GM10847 (cell line): Measurements from ENCODE around the gene EGFL8.

Experiments used
- POLR2A ChIP-seq: IDR thresholded peaks from 2 replicates; pipeline ENCODE4 v1.6.1; 2011; ENCODE audit not compliant: insufficient read length; ENCODE audit errors: extremely low read depth

The EGFL8 gene

DNA sequence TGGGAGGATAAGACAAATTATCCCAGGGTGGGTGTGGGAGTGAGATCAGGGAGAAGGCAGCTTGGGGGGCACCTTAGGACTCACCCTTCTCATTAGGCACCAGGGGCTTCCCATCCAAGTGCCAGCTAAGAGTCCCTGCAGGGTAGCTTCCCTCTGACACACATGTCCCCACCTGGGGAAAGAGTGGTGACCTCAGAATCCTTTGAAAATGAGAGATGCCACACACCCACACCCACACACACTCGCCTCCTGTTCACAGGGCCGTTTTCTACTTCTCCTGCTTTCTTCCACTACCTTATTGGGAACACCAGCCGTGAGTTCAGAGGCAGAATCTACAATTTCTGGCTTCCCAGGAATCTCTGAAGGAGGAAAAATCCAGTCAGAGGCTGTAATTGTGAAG lies 18.6 kb downstream of the EGFL8 start:
- no peak for TF ChIP-seq POLR2A

- TF ChIP-seq POLR2A = no peak
Measured at GRCh38 chr6:32183483-32184083, 19.2 kb downstream of the EGFL8 start.

DNA sequence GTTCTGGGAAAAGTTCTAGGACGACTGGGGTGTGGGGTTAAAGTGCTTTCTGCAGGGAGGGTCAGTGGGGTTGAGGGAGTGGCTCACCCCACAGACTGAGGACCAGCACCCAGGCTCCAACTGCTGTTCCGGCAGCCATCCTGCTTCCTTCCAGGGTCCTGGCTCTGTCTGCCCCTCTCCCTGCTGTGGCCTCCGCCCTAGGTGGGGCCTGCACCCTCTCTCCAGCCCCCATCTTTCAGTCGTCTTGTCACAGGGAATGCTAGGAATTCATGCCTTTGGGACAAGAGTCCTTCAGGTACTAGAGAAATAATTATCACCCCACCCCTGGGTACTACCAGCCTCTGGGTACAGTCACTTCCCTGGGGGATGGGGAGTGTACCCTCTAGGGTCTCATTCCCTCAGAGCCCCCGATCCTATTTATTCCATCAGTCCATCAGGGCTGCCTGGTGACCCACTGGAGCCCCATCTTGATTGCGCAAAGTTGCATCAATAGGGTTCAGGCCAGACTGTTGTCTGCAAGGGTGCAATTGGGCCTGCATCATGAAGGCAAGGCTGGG lies 19.8 kb downstream of the EGFL8 start, which contains the start of gene AGER:
AGER (minus strand) TSS at position 170 of the 557 bp plus-strand sequence; CDS start at position 139, 31 bp downstream.
- TF ChIP-seq POLR2A = no peak

DNA sequence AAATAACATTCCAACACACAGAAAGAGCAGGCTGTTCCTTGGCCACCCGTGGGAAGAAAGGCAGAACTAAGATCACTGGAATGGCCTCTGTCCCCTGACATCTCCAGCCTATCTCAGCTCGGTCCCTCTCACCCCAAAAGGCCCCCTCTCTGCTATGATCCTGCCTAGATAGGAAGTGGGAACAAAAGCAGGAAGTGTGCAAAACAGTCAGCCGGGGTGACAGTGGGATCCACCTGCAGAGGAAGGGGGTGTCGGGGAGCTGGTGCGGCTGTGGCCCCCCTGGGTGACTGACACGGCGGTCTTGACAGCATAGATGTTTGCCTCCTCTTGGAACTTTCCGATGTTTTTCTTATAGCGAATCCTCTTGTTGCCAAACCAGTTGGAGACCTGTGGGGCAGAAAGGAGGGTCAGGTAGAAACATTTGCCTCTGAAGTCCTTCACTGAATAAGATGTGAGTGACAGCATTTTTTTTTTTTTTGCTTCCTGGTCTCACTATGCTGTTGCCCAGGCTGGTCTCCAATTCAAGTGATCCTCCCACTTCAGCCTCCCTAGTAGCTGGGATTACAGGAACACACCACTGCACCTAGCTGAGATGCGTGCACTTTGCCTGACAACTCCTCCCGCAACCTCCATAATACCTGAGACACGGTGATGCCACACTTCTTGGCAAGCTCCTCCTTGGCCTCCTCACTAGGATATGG lies 22.8 kb downstream of the EGFL8 start:
- no peak for TF ChIP-seq POLR2A

DNA sequence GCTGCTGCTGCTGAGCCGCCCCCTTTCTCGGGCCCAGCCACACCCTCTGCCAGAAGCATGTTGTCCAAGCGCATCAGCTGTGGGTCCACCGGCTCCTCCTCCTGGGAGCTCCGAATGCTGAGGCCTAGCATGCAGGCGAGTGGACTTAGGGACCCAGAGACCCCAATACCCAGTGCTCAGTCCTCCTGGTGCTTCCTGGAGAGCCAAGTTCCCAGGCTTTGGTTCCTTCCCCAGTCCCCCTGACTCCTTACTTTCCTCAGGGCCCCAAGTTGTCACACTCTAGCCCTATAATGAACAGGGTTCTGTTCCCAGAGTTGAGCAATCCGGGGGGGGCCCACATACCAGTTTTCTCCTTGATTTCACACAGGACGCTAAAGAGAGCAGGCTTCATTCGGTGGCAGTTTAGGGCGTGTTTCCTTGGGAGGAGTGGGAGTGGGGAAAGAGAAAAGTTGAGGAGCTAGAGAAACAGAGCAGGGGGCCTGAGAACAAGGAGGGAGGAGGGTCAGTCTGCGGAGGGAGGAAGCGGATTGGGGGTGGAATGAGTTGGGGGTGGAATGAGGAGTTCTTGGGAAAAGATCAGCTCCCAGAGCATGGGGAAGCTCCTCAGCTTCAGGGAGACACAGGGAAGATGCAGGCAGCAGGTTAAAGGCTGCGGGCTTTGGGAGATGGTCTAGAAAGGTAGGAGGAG lies 24.1 kb downstream of the EGFL8 start:
- no peak for TF ChIP-seq POLR2A

GRCh38 chr6:32189069-32189741 lies 24.8 kb downstream of the EGFL8 start:
- TF ChIP-seq POLR2A = no peak

- TF ChIP-seq POLR2A = no peak
Measured at GRCh38 chr6:32189742-32190053, 25.3 kb downstream of the EGFL8 start.

DNA sequence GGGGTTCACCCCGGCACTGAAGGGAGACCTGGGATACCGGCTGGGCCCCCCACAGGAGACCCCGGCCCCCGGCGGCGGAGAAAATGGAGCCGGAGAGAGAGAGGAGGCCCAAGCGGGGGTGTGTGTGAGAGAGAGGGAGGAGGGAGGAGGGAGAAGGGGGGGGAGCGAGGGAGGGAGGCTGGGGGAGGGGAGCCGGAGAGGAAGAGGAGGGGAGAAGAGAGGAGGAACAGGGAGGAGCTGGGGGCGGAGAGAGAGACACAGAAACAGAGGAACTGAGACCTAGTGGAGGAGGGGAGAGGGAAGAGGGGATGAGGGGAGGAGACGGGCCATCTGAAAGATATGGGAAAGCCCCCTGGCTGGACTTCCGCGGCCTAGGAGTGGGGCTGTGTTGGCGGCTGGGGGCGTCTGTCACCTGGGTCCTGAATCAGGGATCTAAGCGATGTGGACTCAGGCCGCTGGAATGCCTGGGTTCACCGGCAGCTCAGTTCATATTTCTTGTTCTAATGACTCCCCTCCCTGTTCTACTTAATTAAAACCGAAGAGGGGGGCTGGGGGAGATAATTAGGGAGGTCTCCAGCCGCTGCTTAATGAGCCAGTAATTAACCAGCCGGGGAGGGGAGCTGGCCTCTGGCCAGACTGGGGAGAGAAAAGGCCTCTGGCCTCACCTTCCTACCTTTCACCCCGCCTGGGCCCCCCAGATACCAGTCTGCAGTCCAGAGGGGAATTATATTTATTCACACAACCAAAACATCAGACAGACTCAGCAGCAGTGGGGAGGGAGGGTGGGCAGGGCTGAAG lies 25.9 kb downstream of the EGFL8 start, which contains the start of gene PBX2:
PBX2 (minus strand) TSS at position 149 of the 798 bp plus-strand sequence. CDS start 287 bp downstream, outside the sequence.
- TF ChIP-seq POLR2A = peak; percentile 49

DNA sequence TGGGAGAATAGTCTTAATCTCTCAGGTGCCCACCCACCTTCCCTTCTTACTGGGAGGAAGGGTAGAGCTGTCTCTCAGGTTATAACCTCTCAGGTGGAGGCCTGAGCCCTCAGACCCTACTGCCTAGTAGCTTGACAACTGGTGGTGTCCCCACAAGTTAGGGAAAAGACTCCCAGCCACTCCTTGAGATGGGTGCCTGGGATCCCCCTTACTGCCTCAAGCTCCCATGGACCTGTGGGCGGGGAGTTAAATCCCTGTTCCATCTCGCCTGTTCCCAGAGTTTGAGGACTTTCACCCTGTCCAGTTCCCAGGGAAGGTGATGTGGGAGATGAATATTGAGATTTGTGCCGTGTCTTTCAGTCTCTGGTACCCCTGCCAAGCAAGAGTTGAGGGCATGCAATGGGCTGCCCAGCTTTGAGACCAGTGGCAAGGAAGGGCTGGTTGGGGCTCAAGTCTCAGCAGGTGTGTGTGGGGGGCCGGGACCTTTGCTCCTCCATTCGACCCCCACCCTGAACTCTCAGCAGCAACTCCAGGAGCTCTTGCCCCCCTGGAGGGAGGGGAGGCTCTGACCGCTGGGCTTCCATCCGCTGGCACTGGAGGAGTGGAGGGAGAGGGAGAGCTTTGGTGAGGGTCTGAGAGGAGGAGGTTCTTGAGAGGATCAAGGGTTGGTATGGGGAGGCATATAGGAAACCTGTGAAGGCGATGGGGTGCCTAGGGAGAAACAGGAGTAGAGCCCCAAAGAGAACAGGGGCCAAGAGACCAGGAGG lies 26.7 kb downstream of the EGFL8 start:
- TF ChIP-seq POLR2A = no peak

- no peak for TF ChIP-seq POLR2A
Measured at GRCh38 chr6:32191696-32192607, 27.6 kb downstream of the EGFL8 start.

DNA sequence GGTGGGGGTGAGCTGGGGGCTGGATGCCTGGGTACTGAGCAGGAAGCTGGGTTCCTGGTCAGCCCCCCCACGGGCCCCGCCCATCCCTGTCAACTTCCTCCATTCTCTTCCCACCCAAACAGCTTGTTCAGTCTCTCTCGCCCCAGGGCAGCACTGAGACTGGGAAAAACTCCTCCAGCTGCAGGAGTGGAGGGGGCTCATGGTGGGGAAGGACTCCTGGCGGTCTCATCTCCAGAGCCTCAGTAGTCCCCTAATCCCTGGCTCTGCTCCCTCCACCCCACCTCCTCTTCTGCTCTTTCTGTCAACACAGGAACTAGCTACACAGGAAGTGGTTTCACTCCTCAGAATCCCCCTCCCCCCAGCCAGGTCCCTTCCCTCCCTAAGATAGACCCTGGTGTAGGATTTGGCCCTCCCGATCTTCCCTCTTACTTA lies 28.2 kb downstream of the EGFL8 start, which contains the start of gene GPSM3:
GPSM3 (minus strand) TSS at position 36 of the 432 bp plus-strand sequence. CDS start 130 bp downstream, outside the sequence.
- TF ChIP-seq POLR2A = peak; percentile 26

DNA sequence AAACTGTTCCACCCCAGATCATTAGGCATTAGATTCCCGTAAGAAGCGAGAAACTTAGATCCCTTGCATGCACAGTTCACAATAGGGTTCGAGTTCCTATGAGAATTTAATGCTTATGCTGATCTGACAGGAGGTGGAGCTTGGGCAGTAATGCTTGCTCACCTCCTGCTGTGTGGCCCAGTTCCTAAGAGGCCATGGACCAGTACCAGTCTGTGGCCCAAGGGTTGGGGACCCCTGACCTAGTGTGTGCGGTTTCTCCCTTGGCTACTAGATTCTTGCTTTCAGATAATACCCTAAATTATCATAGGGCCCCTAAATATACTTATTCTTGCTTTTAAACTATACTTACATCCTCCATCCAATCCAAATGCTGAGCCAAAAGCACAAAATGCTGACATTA lies 30.0 kb downstream of the EGFL8 start:
- no peak for TF ChIP-seq POLR2A
